HL-60 (cell line): ENCODE measurements around the gene CAST.

Experiments used
- CTCF ChIP-seq: IDR thresholded peaks from one replicate; pipeline ENCODE4 v1.5.1; 2011; ENCODE audit warnings: low read length, control low read depth, inconsistent platforms; ENCODE audit not compliant: insufficient read depth
- GABPA ChIP-seq: IDR thresholded peaks from 2 replicates; pipeline ENCODE4 v1.6.1; 2012; ENCODE audit warnings: low read depth
- POLR2AphosphoS5 ChIP-seq: IDR thresholded peaks from 2 replicates; pipeline ENCODE4 v1.6.1; 2012; ENCODE audit warnings: low read depth
- REST ChIP-seq: IDR thresholded peaks from 2 replicates; pipeline ENCODE4 v1.6.1; 2012; ENCODE audit warnings: low read depth; ENCODE audit not compliant: insufficient replicate concordance
- SPI1 ChIP-seq: IDR thresholded peaks from 2 replicates; pipeline ENCODE4 v1.6.1; 2012; ENCODE audit warnings: low read depth, mild to moderate bottlenecking, borderline replicate concordance

GRCh38 chr5:96661855-96662724 is at the start of gene CAST:
- no peak for TF ChIP-seq CTCF
- TF ChIP-seq POLR2AphosphoS5, result no peak
- no peak for TF ChIP-seq REST
- TF ChIP-seq SPI1, result no peak
- TF ChIP-seq GABPA, result no peak
